SHP77 (cell line): ENCODE results near the gene APH1B.
"Not testable (repeated sequence)": the region's sequence is repeated elsewhere in the genome, so short reads cannot be mapped to it uniquely, and the experiment has no call there.

Experiments
- DNase-seq, 2 experiments: peaks; one replicate each; lab custom pipeline; 2025; lab: John Stamatoyannopoulos, UW

Gene APH1B

GRCh38 chr15:63331456-63331855, 54.1 kb downstream of the APH1B start:
- DNase-seq: no peak

DNA sequence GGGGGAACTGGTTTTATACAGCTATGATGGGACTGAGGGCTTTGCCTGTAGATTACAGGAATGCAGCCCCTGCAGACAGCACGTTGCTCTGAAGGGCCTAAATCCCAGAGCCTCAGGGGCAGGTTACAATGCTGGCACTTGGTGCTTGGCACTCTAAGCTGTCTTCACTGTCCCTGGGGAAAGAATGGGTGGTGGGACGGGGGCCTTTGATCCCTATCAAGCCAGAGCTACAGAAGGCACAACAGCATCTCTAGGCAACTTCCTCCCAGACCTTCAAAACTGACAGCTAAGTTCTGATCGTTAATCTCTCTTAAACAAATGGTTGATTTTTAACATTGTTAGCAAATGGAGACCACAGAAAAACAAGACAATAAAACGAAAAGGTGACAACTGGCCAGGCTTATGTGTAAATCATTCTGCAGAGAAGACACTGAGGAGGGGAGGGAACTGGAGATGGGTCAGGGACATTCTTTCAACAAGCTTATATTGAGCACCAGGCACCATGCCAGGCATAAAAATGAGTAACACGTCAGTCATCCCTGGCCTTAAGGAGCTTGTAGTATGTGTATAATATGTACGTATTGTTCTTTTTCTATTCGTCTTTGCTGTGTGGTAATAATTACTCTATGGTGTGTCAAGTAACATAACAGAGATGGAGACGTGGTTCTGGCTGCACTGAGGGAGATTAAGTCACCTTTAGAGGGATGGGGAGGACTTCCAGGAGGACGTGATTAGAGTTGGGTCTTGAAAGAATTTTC, 55.1 kb downstream of the APH1B start:
- no peak for DNase-seq

GRCh38 chr15:63334821-63335220, 57.4 kb downstream of the APH1B start:
- no peak for DNase-seq

GRCh38 chr15:63335543-63336240, 58.3 kb downstream of the APH1B start:
- DNase-seq: no peak

- DNase-seq: no peak
These were observed 59.6 kb downstream of the APH1B start for GRCh38 chr15:63337046-63337445.

DNA sequence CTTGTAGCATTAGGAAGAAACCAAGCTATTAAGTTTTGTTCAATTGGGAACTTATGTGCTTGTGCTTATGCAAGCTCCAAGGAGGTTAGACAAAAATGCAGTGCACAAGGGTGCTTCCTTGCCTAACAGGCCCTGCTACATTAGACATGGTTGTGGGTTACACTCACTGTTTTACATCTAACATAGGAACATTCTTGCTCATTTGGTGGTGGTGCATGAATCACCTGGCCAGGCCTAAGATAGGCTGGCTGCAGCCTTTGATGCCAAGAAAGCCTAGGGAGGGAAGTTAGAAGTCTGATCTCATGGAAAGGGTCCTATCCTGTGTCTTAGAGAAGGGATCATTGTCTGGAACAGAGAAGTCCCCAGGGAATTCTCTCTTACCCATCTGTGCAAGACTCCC, 60.8 kb downstream of the APH1B start:
- DNase-seq: no peak

DNA sequence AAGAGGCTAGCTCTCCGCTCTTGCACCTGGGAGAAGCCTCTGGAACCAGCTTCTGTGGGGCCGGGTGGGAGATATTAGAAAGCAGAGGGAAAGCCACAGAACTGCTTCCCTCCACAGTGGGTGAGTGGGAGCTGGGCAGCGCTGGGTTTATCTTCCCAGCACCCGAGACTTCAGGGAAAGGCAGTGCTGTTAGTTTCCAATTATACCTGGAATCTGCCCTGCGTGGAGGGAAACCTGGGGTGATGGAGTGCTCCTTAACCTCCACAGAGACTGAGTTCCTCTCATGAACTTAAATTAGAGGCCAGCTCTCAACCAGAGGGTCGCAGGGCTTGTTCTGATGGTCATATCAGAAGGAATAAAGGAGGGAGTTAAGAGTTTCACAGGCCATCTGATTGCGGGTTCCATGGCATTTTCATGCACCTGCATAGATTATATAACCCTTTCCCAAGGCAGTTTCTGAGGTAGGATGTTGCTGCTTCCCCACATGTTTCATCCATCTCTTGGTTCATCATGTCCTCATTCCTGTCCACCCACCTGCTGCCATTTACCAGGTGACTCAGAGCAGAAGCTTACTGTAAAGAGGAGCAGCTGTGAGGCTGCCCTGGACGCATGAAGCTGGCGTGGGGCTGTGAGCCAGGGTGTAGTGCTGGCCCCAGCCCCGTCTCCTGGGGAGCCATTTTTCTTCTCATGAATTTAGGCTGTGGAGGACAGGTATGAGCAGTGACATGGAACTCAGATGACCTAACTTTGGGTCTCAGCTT, 61.8 kb downstream of the APH1B start:
- DNase-seq: peak in 1 of 2 experiments; percentile 17

DNA sequence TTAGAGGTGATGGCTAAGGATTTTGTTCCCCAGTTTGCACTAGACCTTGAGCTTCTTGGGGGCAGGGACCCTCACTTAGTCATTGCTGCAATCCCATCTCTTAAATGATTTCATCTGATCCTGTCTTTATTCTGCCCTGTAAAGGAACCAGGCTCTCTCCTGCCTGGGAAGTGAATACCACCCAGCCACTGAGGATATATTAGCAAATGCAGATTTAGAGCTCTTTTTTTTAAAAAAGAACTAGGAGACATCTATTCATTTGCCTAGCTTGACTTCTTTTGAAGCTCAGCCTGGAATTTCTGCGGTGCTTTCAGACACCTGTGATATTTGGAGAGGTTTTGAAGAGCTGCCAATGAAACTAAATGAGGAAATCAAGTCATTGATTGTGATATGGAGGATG, 62.4 kb downstream of the APH1B start:
- DNase-seq: no peak

GRCh38 chr15:63340353-63340752, 62.9 kb downstream of the APH1B start:
- DNase-seq: no peak

GRCh38 chr15:63340878-63341277, 63.5 kb downstream of the APH1B start:
- DNase-seq: no peak

GRCh38 chr15:63341898-63342297, 64.5 kb downstream of the APH1B start:
- no peak for DNase-seq

DNA sequence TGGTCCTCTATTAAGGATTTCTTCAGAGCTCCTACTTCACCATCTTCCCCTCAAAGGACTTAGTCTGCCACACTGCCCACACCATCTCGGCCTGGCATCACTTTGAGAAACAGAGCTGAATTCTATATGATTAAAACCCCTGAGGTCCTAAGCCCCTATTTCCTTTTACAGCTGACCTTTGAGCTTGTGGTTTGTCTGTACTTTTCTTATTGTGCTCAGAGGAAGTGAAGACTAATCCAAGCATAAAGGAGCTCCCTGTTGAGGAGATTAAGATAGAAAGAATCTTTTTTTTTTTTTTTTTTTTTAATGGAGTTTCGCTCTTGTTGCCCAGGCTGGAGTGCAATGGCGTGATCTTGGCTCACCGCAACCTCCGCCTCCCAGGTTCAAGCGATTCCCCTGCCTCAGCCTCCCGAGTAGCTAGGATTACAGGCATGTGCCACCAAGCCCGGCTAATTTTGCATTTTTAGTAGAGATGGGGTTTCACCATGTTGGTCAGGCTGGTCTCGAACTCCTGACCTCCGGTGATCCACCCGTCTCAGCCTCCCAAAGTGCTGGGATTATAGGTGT, 65.7 kb downstream of the APH1B start:
- not testable (repeated sequence) for DNase-seq

- DNase-seq: no peak
These were observed 67.5 kb downstream of the APH1B start for GRCh38 chr15:63344731-63345390.

- DNase-seq: no peak
These were observed 68.0 kb downstream of the APH1B start for GRCh38 chr15:63345391-63345752.

GRCh38 chr15:63347074-63347857, 69.9 kb downstream of the APH1B start:
- DNase-seq: no peak

DNA sequence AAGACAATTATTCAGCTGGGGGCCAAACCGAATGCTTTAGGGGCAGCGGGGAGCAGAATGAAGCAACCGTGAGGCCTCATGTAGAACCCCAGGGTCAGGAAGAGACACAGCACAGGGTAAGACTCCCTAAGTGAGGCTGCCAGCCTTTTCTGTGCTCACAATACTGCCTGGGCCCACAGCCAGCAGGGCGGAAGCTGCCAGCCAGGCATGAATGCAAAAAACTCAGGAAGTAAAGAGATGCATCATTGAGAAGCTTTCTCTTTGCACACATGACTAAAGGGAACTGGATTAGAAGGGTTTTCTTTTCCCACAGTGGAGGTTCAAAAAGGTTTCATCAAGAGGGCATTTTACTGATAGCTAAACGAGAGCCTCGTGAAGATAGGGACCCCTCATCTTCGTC, 71.0 kb downstream of the APH1B start:
- peak in 1 of 2 experiments; percentile 7 for DNase-seq

DNA sequence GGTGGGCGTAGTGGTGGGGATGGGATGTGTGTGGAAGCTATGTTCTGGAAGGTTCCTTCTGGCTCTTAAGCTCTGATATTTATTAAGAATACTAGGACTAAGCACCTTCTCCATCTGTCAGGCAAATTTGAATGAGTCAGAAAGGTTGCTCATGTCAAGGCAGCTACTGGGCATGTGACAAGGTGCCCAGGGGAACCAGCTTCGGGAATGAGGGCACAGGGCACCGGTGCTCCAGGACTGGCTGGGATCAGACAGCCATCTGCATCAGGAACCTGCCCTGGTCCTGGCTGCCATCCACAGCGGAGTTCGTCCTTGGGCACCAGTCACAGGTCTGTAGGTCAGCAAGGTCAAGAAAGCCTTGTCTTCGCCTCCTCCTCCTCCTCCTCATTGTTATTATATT, 71.8 kb downstream of the APH1B start:
- DNase-seq: no peak

- DNase-seq: no peak
These were observed 72.2 kb downstream of the APH1B start for GRCh38 chr15:63349621-63350020.

- no peak for DNase-seq
These were observed 72.8 kb downstream of the APH1B start for GRCh38 chr15:63350178-63350621.

DNA sequence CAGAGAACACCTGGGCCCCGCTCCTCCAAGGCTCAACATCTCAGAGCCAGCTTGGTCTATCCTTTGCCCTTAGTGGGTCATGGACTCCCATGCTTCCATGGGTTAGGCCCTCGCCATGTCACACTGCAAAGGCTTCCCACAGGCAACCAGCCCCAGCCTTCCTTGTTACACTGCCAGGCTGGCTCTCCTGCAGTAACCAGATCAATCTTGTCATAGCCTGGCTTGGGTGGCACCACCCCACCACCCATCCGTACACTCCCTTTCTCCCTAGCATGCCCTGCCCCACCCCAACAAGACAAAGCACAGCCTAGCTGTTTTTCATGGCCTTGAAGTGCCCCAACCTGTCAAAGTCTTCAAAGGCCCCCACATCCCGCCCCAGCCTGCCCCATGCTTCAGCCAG, 73.8 kb downstream of the APH1B start:
- DNase-seq: no peak

DNA sequence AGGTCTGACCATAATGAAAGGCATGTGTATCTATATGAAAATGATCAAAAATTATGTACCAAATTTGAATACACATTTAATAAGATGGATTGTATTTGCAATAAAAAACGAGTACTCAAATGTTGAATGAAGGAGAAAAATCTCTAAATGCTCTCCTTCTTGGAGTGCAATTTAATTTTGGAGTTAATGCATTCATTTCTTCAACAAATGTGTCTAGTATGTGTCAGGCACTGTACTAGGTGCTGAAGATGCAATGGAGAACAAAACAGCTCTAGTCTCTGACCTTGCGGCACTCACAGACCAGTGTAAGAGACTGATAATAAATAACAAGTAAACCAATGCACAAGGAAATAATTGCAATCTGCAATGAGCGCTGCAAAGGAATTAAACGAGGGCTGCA, 75.4 kb downstream of the APH1B start:
- no peak for DNase-seq
